CD4-positive, alpha-beta memory T cell (primary cell): Measurements from ENCODE around the gene PDE6G. TPM values are rescaled to one million over a fixed set of nuclear protein-coding genes. Genes with fewer than 3 reads are reported as not detected.
"Not testable (repeated sequence)": the region's sequence is repeated elsewhere in the genome, so short reads cannot be mapped to it uniquely, and the experiment has no call there.

Experiments used
- CTCF ChIA-PET: fragments of 350-600 bp; sonication (Branson Sonifier 250); formaldehyde crosslinking; loops from one replicate; lab custom pipeline; 2021; ENCODE audit warnings: inconsistent platforms; ENCODE audit not compliant: partially characterized antibody; lab: Charles Lee
- POLR2A ChIA-PET: fragments of 350-600 bp; sonication (Branson Sonifier 250); formaldehyde crosslinking; loops from one replicate; lab custom pipeline; 2021; ENCODE audit not compliant: partially characterized antibody; lab: Charles Lee
- DNase-seq, 5 donors: peaks; one replicate each; pipeline versions ENCODE4 v3.0.0 to v3.0.0-alpha.2; 2020 to 2022; ENCODE audit warnings: mixed read lengths in 1 of 5
- H3K27ac ChIP-seq: one replicate; pipeline ENCODE4 v1.7.0; 2013; ENCODE audit warnings: low read depth, low read length
- H3K27me3 ChIP-seq: 2 replicates; pipeline ENCODE4 v1.7.0; 2013; ENCODE audit warnings: mild to moderate bottlenecking, low read length, moderate library complexity; ENCODE audit not compliant: insufficient read depth
- H3K36me3 ChIP-seq: 2 replicates; pipeline ENCODE4 v1.7.0; 2013; ENCODE audit warnings: mild to moderate bottlenecking, low read length, moderate library complexity; ENCODE audit not compliant: insufficient read depth
- H3K4me1 ChIP-seq: 2 replicates; pipeline ENCODE4 v1.7.0; 2013; ENCODE audit warnings: mild to moderate bottlenecking, low read length, moderate library complexity; ENCODE audit not compliant: insufficient read depth
- H3K4me3 ChIP-seq, 2 donors: one replicate each; pipeline ENCODE4 v1.7.0; 2013; ENCODE audit warnings: low read length in 2 of 2, mild to moderate bottlenecking in 1 of 2
- H3K9me3 ChIP-seq, 2 donors: one replicate each; pipeline ENCODE4 v1.7.0; 2013; ENCODE audit warnings: low read length in 2 of 2, control low read depth in 1 of 2; ENCODE audit not compliant: control insufficient read depth in 1 of 2
- H3K27ac Mint-ChIP-seq, 7 donors: one replicate each; pipeline ENCODE4 v1.8.0; 2020 to 2021; ENCODE audit warnings: mixed read lengths in 7 of 7, mild to moderate bottlenecking in 6 of 7, inconsistent platforms in 3 of 7, moderate library complexity in 3 of 7
- H3K27me3 Mint-ChIP-seq, 2 donors: one replicate each; pipeline ENCODE4 v1.8.0; 2020 to 2021; ENCODE audit warnings: mixed read lengths in 2 of 2
- H3K36me3 Mint-ChIP-seq, 2 donors: one replicate each; pipeline ENCODE4 v1.8.0; 2020 to 2021; ENCODE audit warnings: mixed read lengths in 2 of 2, inconsistent platforms in 1 of 2, mild to moderate bottlenecking in 1 of 2
- H3K4me1 Mint-ChIP-seq, 4 donors: one replicate each; pipeline ENCODE4 v1.8.0; 2020 to 2021; ENCODE audit warnings: mixed read lengths in 4 of 4, mild to moderate bottlenecking in 1 of 4
- H3K4me3 Mint-ChIP-seq, 8 donors: one replicate each; pipeline ENCODE4 v1.8.0; 2020 to 2021; ENCODE audit warnings: mixed read lengths in 8 of 8, mild to moderate bottlenecking in 7 of 8, moderate library complexity in 6 of 8, inconsistent platforms in 3 of 8
- H3K9me3 Mint-ChIP-seq, 8 donors: one replicate each; pipeline ENCODE4 v1.8.0; 2020 to 2021; ENCODE audit warnings: mixed read lengths in 8 of 8, mild to moderate bottlenecking in 5 of 8, inconsistent platforms in 3 of 8, moderate library complexity in 1 of 8
- intact Hi-C: fragments of 100-400 bp; cut with micrococcal nuclease; formaldehyde crosslinking; loops from one replicate; pipeline ENCODE4 v1.15.1; 2023
- polyA plus RNA-seq, 2 donors: library from polyadenylated mRNA; unstranded; fragments of 300-500 nt; fragmentation: Illumina TruSeq; gene quantifications; one replicate each; pipeline ENCODE4 v1.2.3, GENCODE V29; 2021
- total RNA-seq, 2 experiments: library from RNA; stranded (reverse); gene quantifications; one replicate each; pipeline ENCODE4 v1.2.3, GENCODE V29; 2021

The PDE6G gene
- total and polyA plus RNA-seq, 4 experiments from 2014 or later: 0.83 to 1.3 (median 1.1) TPM

DNA sequence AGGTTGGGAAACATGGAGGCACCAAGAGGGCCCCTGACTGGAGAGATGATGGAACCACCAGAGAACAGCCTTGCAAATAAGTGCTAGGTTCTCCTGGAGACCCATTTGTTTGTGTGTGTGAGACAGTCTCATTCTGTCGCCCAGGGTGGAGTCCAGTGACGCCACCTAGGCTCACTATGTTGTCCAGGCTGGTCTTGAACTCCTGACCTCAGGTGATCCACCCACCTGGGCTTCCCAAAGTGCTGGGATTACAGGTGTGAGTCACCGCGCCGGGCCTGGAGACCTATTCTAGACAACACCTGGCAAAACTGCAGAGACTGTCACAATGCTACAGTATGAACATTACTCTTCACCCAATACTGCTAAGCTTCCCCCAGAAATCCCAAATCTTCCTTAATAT, 20.9 kb downstream of the PDE6G start:
- peak overlapping the region in 1 of 2 donors; percentile 68 for H3K4me3 ChIP-seq
- no peaks in the 10 kb centered on the region for H3K27me3 Mint-ChIP-seq
- POLR2A ChIA-PET: no interaction called here

DNA sequence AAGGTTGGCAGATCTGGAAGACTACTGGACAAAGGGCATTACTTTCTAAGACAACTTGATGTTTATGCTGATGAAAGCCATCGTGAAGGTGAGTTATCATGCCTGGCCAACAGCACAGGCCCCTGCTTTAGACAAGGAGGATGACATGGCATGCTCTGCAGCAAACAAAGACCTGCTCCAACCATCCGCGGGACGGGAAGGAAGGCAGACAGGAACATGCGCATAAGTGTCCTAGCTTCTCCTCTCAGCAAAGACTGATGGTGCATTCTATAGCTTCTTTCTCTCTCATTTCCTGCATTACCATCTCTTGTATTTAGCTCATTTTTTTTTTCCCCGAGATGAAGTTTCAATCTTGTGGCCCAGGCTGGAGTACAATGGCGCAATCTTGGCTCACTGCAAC, 24.9 kb downstream of the PDE6G start:
- H3K27me3 Mint-ChIP-seq: no peaks in the 10 kb centered on the region
- H3K4me3 ChIP-seq: no peak overlapping the region
- intact Hi-C loops: no loop called here
- no peaks in the 10 kb centered on the region for H3K9me3 ChIP-seq
- peaks cover 11 to 31% (median 16%) of the 10 kb centered on the region in 4 donors for H3K4me1 Mint-ChIP-seq
- H3K36me3 ChIP-seq: peaks cover 8% of the 10 kb centered on the region
- peaks cover 9 to 31% of the 10 kb centered on the region in 2 donors for H3K36me3 Mint-ChIP-seq
- ChIA-PET CTCF (no interaction called here), POLR2A (no interaction called here)
- H3K4me3 Mint-ChIP-seq: no peak overlapping the region
- peaks cover 34% of the 10 kb centered on the region for H3K4me1 ChIP-seq
- H3K9me3 Mint-ChIP-seq: no peaks in the 10 kb centered on the region
- H3K27me3 ChIP-seq: no peaks in the 10 kb centered on the region
- H3K27ac ChIP-seq: no peak overlapping the region
- no peak for DNase-seq
- peak overlapping the region in 2 of 7 donors; percentile 23 to 43 for H3K27ac Mint-ChIP-seq

More for the DNA sequence above, 20.9 kb downstream of the PDE6G start:
- Histone ChIP-seq H3K27me3 (no peaks in the 10 kb centered on the region), H3K36me3 (no peaks in the 10 kb centered on the region), H3K9me3 (no peaks in the 10 kb centered on the region), H3K27ac (no peak overlapping the region), H3K4me1 (peaks cover 34% of the 10 kb centered on the region)
- DNase-seq: no peak
- H3K27ac Mint-ChIP-seq: peak overlapping the region in 6 of 7 donors; percentile 47 to 97 (median 95)
- no peaks in the 10 kb centered on the region for H3K9me3 Mint-ChIP-seq
- intact Hi-C loops: no loop called here
- H3K4me3 Mint-ChIP-seq: peak overlapping the region; percentile 92 to 97 (median 95)
- H3K36me3 Mint-ChIP-seq: peaks cover 0 to 7% of the 10 kb centered on the region in 2 donors
- peaks cover 9 to 31% (median 18%) of the 10 kb centered on the region in 4 donors for H3K4me1 Mint-ChIP-seq
- CTCF ChIA-PET: no interaction called here

DNA sequence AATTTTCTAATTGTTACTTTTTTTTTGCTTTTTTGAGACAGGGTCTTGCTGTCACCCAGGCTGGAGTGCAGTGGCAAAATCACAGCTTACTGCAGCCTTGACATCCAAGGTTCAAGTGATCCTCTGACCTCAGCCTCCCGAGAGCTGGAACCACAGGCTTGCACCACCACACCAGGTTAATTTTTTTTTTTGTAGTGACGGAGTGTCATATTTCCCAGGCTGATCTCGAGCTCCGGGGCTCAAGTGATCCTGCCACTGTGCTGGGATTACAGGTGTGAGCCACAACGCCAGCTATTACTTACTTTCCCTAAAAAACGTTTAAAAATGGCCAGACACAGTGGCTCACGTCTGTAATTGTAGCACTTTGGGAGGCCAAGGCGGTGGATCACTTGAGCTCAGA, 26.1 kb downstream of the PDE6G start:
- peaks cover 0 to 3% (median 0%) of the 10 kb centered on the region in 8 donors for H3K9me3 Mint-ChIP-seq
- peaks cover 15% of the 10 kb centered on the region for H3K36me3 ChIP-seq
- H3K27me3 Mint-ChIP-seq: no peaks in the 10 kb centered on the region
- H3K4me1 ChIP-seq: peaks cover 23% of the 10 kb centered on the region
- DNase-seq: no peak
- H3K27ac ChIP-seq: no peak overlapping the region
- H3K27ac Mint-ChIP-seq: peak overlapping the region in 1 of 7 donors; percentile 25
- H3K4me3 Mint-ChIP-seq: no peak overlapping the region
- no peaks in the 10 kb centered on the region for H3K27me3 ChIP-seq
- CTCF ChIA-PET: no interaction called here
- H3K9me3 ChIP-seq: no peaks in the 10 kb centered on the region
- H3K4me3 ChIP-seq: no peak overlapping the region
- intact Hi-C loops: no loop called here
- peaks cover 5 to 19% (median 7%) of the 10 kb centered on the region in 4 donors for H3K4me1 Mint-ChIP-seq
- POLR2A ChIA-PET: no interaction called here
- peaks cover 17 to 39% of the 10 kb centered on the region in 2 donors for H3K36me3 Mint-ChIP-seq

DNA sequence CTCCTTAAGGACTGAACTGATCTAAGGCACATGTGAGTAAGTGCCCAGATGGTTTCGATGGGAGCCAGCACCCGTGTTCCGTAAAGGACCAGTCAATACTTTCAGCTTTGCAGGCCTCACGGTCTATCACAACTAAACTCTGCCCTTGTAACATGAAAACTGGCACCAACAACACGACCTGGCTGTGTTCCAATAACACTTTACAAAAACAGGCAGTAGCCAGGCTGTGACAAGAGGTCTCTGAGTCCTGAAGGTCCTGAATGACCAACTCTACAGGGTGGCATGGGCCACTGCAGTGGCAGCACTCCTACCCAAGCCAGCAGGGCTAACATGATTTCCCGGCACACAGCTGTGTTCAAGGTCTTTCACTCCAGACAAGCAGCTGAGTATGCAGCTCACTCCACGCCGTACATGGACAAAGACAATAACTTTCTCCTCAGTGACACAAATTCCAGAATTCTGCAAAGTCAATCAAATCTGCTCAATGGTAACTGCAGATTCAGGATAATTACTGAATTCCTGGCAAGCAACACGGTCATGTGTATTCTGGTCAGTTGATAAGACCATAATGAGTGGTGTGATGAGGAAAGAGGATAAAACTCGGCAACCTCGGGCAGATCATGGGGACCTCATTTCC, 34.7 kb downstream of the PDE6G start:
- Mint-ChIP-seq H3K4me3 (no peak overlapping the region), H3K36me3 (peaks cover 47 to 54% of the 10 kb centered on the region in 2 donors), H3K27me3 (no peaks in the 10 kb centered on the region), H3K27ac (no peak overlapping the region), H3K4me1 (peaks cover 0 to 22% (median 12%) of the 10 kb centered on the region in 4 donors), H3K9me3 (peaks cover 0 to 8% (median 1%) of the 10 kb centered on the region in 8 donors)
- Histone ChIP-seq H3K36me3 (peaks cover 40% of the 10 kb centered on the region), H3K4me1 (no peaks in the 10 kb centered on the region), H3K27ac (no peak overlapping the region), H3K4me3 (no peak overlapping the region), H3K9me3 (no peaks in the 10 kb centered on the region), H3K27me3 (no peaks in the 10 kb centered on the region)
- CTCF ChIA-PET: interaction anchor here (1.2 to 2.6 kb wide), 2 partner anchors 18 to 21 kb away, joined by 3 to 12 read pairs; no protein-coding TSS in a partner anchor
- POLR2A ChIA-PET: no interaction called here
- DNase-seq: no peak
- intact Hi-C loops: no loop called here

DNA sequence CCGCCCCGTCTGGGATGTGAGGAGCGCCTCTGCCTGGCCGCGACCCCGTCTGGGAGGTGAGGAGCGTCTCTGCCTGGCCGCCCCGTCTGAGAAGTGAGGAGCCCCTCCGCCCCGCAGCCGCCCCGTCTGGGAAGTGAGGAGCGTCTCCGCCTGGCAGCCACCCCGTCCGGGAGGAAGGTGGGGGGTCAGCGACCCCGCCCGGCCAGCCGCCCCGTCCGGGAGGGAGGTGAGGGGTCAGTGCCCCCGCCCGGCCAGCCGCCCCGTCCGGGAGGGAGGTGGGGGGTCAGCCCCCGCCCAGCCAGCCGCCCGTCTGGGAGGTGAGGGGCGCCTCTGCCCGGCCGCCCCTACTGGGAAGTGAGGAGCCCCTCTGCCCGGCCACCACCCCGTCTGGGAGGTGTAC, 38.0 kb downstream of the PDE6G start:
- H3K4me3 ChIP-seq, intact Hi-C loops, H3K27me3 ChIP-seq, H3K27ac ChIP-seq, H3K9me3 Mint-ChIP-seq, POLR2A ChIA-PET, H3K27me3 Mint-ChIP-seq, H3K27ac Mint-ChIP-seq, H3K4me3 Mint-ChIP-seq, CTCF ChIA-PET, H3K9me3 ChIP-seq, DNase-seq: not testable (repeated sequence)
- peaks cover 35% of the 10 kb centered on the region for H3K36me3 ChIP-seq
- Mint-ChIP-seq H3K36me3 (peaks cover 43 to 55% of the 10 kb centered on the region in 2 donors), H3K4me1 (peaks cover 15 to 40% (median 19%) of the 10 kb centered on the region in 4 donors)
- peaks cover 17% of the 10 kb centered on the region for H3K4me1 ChIP-seq

DNA sequence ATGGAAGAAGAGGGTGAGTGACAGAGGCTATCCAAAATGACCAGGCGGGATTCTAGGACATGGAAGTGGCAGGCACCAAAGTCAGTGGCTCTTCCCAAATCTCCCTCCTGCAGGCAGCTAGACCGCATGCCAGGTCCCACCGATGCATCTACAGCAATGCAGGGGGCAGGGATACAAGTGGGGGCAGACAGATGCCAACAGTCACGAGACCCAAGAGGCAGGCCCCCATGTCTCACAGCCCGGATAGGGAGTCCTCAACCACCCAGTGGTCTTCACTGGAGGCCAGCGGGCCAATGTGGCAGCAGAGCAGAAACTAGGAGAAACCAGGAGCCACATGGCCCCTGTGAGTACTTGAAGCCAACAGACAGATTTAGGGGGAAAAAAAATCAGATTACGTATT, 39.5 kb downstream of the PDE6G start:
- no peak for DNase-seq
- Mint-ChIP-seq H3K27me3 (no peaks in the 10 kb centered on the region), H3K4me3 (no peak overlapping the region), H3K4me1 (peaks cover 15 to 44% (median 21%) of the 10 kb centered on the region in 4 donors), H3K36me3 (peaks cover 48 to 62% of the 10 kb centered on the region in 2 donors), H3K9me3 (no peaks in the 10 kb centered on the region), H3K27ac (no peak overlapping the region)
- ChIA-PET CTCF (no interaction called here), POLR2A (no interaction called here)
- peaks cover 43% of the 10 kb centered on the region for H3K36me3 ChIP-seq
- intact Hi-C loops: no loop called here
- peaks cover 17% of the 10 kb centered on the region for H3K4me1 ChIP-seq
- no peak overlapping the region for H3K4me3 ChIP-seq
- H3K9me3 ChIP-seq: no peaks in the 10 kb centered on the region
- no peaks in the 10 kb centered on the region for H3K27me3 ChIP-seq
- H3K27ac ChIP-seq: no peak overlapping the region

DNA sequence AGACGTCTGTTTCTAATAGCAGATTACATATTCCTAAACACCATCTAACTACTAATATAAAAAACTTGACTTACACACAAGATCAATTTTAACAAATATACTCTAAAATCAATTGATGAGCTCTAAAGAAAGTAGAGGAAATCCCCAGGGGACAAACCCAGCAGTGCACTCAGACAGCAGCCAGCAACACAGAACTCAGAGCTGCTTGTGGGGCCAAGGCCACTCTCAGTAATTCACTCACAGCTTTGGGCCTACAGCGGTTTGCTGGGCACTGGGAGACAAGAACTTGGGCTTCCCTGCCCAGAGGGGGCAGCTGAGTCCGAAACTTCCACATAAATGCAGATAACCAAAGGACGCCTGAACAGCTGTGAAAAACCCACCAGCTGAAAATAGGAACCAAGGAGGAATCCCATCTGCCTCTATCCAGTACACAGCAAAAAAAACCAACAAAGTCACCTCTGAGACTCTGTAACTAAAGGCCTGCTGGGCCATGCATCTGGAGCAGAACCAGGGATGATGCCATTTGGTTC, 40.9 kb downstream of the PDE6G start:
- H3K4me1 Mint-ChIP-seq: peaks cover 15 to 36% (median 20%) of the 10 kb centered on the region in 4 donors
- no peaks in the 10 kb centered on the region for H3K9me3 Mint-ChIP-seq
- H3K4me3 Mint-ChIP-seq: peak overlapping the region in 2 of 8 donors; percentile 1 to 49
- H3K4me3 ChIP-seq: no peak overlapping the region
- H3K4me1 ChIP-seq: peaks cover 17% of the 10 kb centered on the region
- ChIA-PET CTCF (interaction anchor here (3.7 kb wide), 1 partner anchor 14 kb away, joined by 11 read pairs; no protein-coding TSS in a partner anchor), POLR2A (no interaction called here)
- H3K36me3 ChIP-seq: peaks cover 34% of the 10 kb centered on the region
- H3K9me3 ChIP-seq: no peaks in the 10 kb centered on the region
- DNase-seq: no peak
- no peak overlapping the region for H3K27ac ChIP-seq
- no peaks in the 10 kb centered on the region for H3K27me3 ChIP-seq
- peaks cover 35 to 49% of the 10 kb centered on the region in 2 donors for H3K36me3 Mint-ChIP-seq
- H3K27me3 Mint-ChIP-seq: no peaks in the 10 kb centered on the region
- H3K27ac Mint-ChIP-seq: peak overlapping the region in 4 of 7 donors; percentile 37 to 92 (median 63)
- intact Hi-C loops: no loop called here
